ENCODE data around the gene EFCAB9. TPM values are rescaled to one million over a fixed set of nuclear protein-coding genes. Genes with fewer than 3 reads are reported as not detected.

EFCAB9 gene
- total and polyA plus RNA-seq, 4 donors, result not detected

GRCh38 chr5:172252501-172252900 is 58.5 kb downstream of the EFCAB9 start:
- TF ChIP-seq, protein P1, sequence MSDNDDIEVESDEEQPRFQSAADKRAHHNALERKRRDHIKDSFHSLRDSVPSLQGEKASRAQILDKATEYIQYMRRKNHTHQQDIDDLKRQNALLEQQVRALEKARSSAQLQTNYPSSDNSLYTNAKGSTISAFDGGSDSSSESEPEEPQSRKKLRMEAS (IDR thresholded peaks at IDR 0.05), result no peak
- TF ChIP-seq RXRA (IDR thresholded peaks at IDR 0.05) (no peak), REST (IDR thresholded peaks at IDR 0.05) (no peak), GABPA (IDR thresholded peaks at IDR 0.05 in 1 of 2, conservative IDR thresholded peaks at IDR 0.05 in 1 of 2) (no peak), CTCF (IDR thresholded peaks at IDR 0.05; ENCODE audit: low read depth, low read length, missing input control) (no peak), SP1 (IDR thresholded peaks at IDR 0.05) (no peak), FOXA2 (IDR thresholded peaks at IDR 0.05) (no peak), YY1 (IDR thresholded peaks at IDR 0.05) (no peak), JUND (IDR thresholded peaks at IDR 0.05) (no peak), NR2F2 (IDR thresholded peaks at IDR 0.05) (no peak), FOXA1 (IDR thresholded peaks at IDR 0.05) (no peak), HNF4A (conservative IDR thresholded peaks at IDR 0.05) (no peak)
- 95% methylated on average over 2 of the region's 2 CpGs for WGBS
- H3K4me1 ChIP-seq (ENCODE audit: control insufficient read depth in 4 of 4, insufficient read depth in 4 of 4, low read length in 3 of 4), result no peaks in the 10 kb centered on the region
- H3K4me3 ChIP-seq (ENCODE audit: low read depth in 1 of 3, low read length in 3 of 3), result no peak overlapping the region
- H3K27ac ChIP-seq (ENCODE audit: low read depth in 1 of 2, low read length in 2 of 2), result no peak overlapping the region
- no peak overlapping the region for H3K9ac ChIP-seq (ENCODE audit: low read depth in 1 of 2, low read length in 2 of 2)
- no peaks in the 10 kb centered on the region for H3K27me3 ChIP-seq (ENCODE audit: control insufficient read depth in 4 of 4, insufficient read depth in 4 of 4, low read length in 3 of 4)
- H3K36me3 ChIP-seq (ENCODE audit: control insufficient read depth in 4 of 4, insufficient read depth in 3 of 4, low read depth in 1 of 4, low read length in 3 of 4), result peaks cover 0 to 5% (median 1%) of the 10 kb centered on the region in 4 donors
- no peak for DNase-seq (ENCODE audit: low spot score)
- H3K9me3 ChIP-seq (ENCODE audit: control insufficient read depth in 4 of 4, low read length in 3 of 4), result no peaks in the 10 kb centered on the region

Small RNA genes within 50 kb of the gene (small RNA-seq; reads per million reads assigned to genes)
- not detected for gene RF00191

Other genes with a start within 250 kb of the EFCAB9 start
- gene FBXW11, start 187.5 kb upstream of the EFCAB9 start, total RNA-seq, result 10 to 100 TPM; 31.0 to 37.5 TPM
- 10 to 100 TPM; 11.2 to 13.0 TPM for gene FBXW11, start 187.5 kb upstream of the EFCAB9 start, polyA plus RNA-seq
- gene STK10, start 5.9 kb upstream of the EFCAB9 start, total RNA-seq, result 10 to 100 TPM; 11.5 to 21.7 TPM
- 1 to 10 TPM; 2.8 to 3.9 TPM for gene STK10, start 5.9 kb upstream of the EFCAB9 start, polyA plus RNA-seq
- gene UBTD2, start 89.6 kb downstream of the EFCAB9 start, total RNA-seq, result 1 to 10 TPM; 7.9 to 8.3 TPM
- 1 to 10 TPM; 4.4 to 5.3 TPM for gene UBTD2, start 89.6 kb downstream of the EFCAB9 start, polyA plus RNA-seq